Neural progenitor cell (in vitro differentiated cells): Measurements from ENCODE around the gene KIF21A.

Experiments used
- CTCF ChIP-seq: fragments of 200-600 bp; sonication (generic); IDR thresholded peaks from 2 replicates; pipeline ENCODE4 v1.5.1; 2017; ENCODE audit warnings: antibody characterized with exemption, mild to moderate bottlenecking
- EZH2 ChIP-seq: fragments of 200-600 bp; sonication (generic); IDR thresholded peaks from 2 replicates; pipeline ENCODE4 v1.6.1; 2017; ENCODE audit warnings: antibody characterized with exemption, mild to moderate bottlenecking, moderate library complexity

GRCh38 chr12:39296496-39296895 lies 146.4 kb downstream of the KIF21A start:
- TF ChIP-seq EZH2 (no peak), CTCF (no peak)
